Gastroesophageal sphincter (tissue), 4 donors: ENCODE results near the gene VAV2. TPM values are rescaled to one million over a fixed set of nuclear protein-coding genes. Genes with fewer than 3 reads are reported as not detected.

Experiments
- ATAC-seq: fragments of 150-250 bp; one replicate; pipeline ENCODE4 v1.9.1; 2016; ENCODE audit warnings: mild to moderate bottlenecking, moderate library complexity
- H3K27ac ChIP-seq, 4 donors: fragments of 200-600 bp; sonication (generic) in 3 of 4; 1 replicate in 3 of 4; 2 replicates in 1 of 4; pipeline ENCODE4 v1.5.1; 2016 to 2019
- H3K27me3 ChIP-seq: fragments of 200-600 bp; sonication (generic); one replicate; pipeline ENCODE4 v1.5.1; 2019
- H3K36me3 ChIP-seq, 2 donors: fragments of 200-600 bp; sonication (generic); one replicate each; pipeline ENCODE4 v1.5.1; 2019; ENCODE audit warnings: control low read depth in 1 of 2
- H3K4me1 ChIP-seq, 3 donors: fragments of 200-600 bp; sonication (generic); 1 replicate in 2 of 3; 2 replicates in 1 of 3; pipeline ENCODE4 v1.5.1; 2016 to 2019; ENCODE audit warnings: control low read depth in 2 of 3
- H3K4me3 ChIP-seq, 2 donors: fragments of 200-600 bp; sonication (generic); one replicate each; pipeline ENCODE4 v1.5.1; 2019; ENCODE audit warnings: mild to moderate bottlenecking in 1 of 2, moderate library complexity in 1 of 2
- H3K9me3 ChIP-seq, 3 donors: fragments of 200-600 bp; sonication (generic); one replicate each; pipeline ENCODE4 v1.5.1; 2017 to 2019; ENCODE audit warnings: control low read depth in 2 of 3
- CTCF ChIP-seq, 4 experiments: fragments of 200-600 bp in 2 of 4; fragments of 450-650 bp in 2 of 4; sonication (generic) in 1 of 4; IDR thresholded peaks; one replicate each; pipeline ENCODE4 v1.5.1; 2017 to 2019; ENCODE audit warnings: antibody characterized with exemption in 4 of 4, mild to moderate bottlenecking in 2 of 4, moderate library complexity in 2 of 4
- EP300 ChIP-seq: sonication (generic); formaldehyde crosslinking; IDR thresholded peaks from one replicate; pipeline ENCODE4 v1.6.1; 2017; ENCODE audit warnings: antibody characterized with exemption, mild to moderate bottlenecking
- POLR2A ChIP-seq, 2 donors: fragments of 450-650 bp; IDR thresholded peaks; one replicate each; pipeline ENCODE4 v1.6.1; 2017; ENCODE audit warnings: antibody characterized with exemption in 2 of 2, mild to moderate bottlenecking in 2 of 2, moderate library complexity in 1 of 2
- POLR2AphosphoS5 ChIP-seq: sonication (generic); formaldehyde crosslinking; IDR thresholded peaks from one replicate; pipeline ENCODE4 v1.6.1; 2017; ENCODE audit warnings: antibody characterized with exemption
- WGBS, 2 donors: methylation state at CpG; one replicate each; pipeline ENCODE4 v1.1.5; 2018; ENCODE audit warnings: low coverage in 1 of 2; 5-methylcytosine and 5-hydroxymethylcytosine counted together
- total RNA-seq, 4 donors: library from RNA; depleted of rRNA; stranded (reverse); fragments of >200 nt; gene quantifications; one replicate each; pipeline ENCODE4 v1.1.0, GENCODE V29; 2016

VAV2 gene
- total RNA-seq, 4 donors from 2014 or later, result 7.7 to 16.8 (median 8.9) TPM

- Histone ChIP-seq H3K4me1 (no peaks in the 10 kb centered on the region), H3K4me3 (no peak overlapping the region), H3K36me3 (no peaks in the 10 kb centered on the region), H3K27ac (no peak overlapping the region), H3K27me3 (no peaks in the 10 kb centered on the region), H3K9me3 (no peaks in the 10 kb centered on the region)
- TF ChIP-seq EP300 (no peak), POLR2AphosphoS5 (no peak), CTCF (IDR thresholded peaks at IDR 0.05) (no peak), POLR2A (IDR thresholded peaks at IDR 0.05) (no peak)
- ATAC-seq, result no peak
- WGBS, 2 donors, result 100% methylated on average over 1 of the region's 9 CpGs; no CpG with 5 or more reads in 1 of the 2 donors
Measured at GRCh38 chr9:133873009-133873408, 119.1 kb downstream of the VAV2 start.

- Histone ChIP-seq H3K36me3 (no peaks in the 10 kb centered on the region), H3K4me1 (no peaks in the 10 kb centered on the region), H3K4me3 (no peak overlapping the region), H3K9me3 (peaks cover 0 to under 1% (median 0%) of the 10 kb centered on the region in 3 donors), H3K27ac (no peak overlapping the region), H3K27me3 (no peaks in the 10 kb centered on the region)
- ATAC-seq, result no peak
- WGBS, 2 donors, result 86 to 97% methylated on average over 9 to 12 of the region's 12 CpGs
- TF ChIP-seq POLR2A (IDR thresholded peaks at IDR 0.05) (no peak), EP300 (no peak), POLR2AphosphoS5 (no peak), CTCF (IDR thresholded peaks at IDR 0.05) (no peak)
Measured at GRCh38 chr9:133870598-133871595, 121.2 kb downstream of the VAV2 start.

GRCh38 chr9:133869674-133870405 lies 122.3 kb downstream of the VAV2 start:
- Histone ChIP-seq H3K36me3 (no peaks in the 10 kb centered on the region), H3K9me3 (peaks cover 0 to 9% (median 0%) of the 10 kb centered on the region in 3 donors), H3K4me3 (no peak overlapping the region), H3K27me3 (no peaks in the 10 kb centered on the region), H3K4me1 (no peaks in the 10 kb centered on the region), H3K27ac (no peak overlapping the region)
- WGBS, 2 donors, result 59 to 70% methylated on average over 11 to 19 of the region's 19 CpGs
- TF ChIP-seq POLR2AphosphoS5, result no peak
- no peak for ATAC-seq

GRCh38 chr9:133868203-133868602 lies 123.9 kb downstream of the VAV2 start:
- H3K27me3 ChIP-seq, result no peaks in the 10 kb centered on the region
- no peak overlapping the region for H3K4me3 ChIP-seq
- no peaks in the 10 kb centered on the region for H3K36me3 ChIP-seq
- peaks cover 0 to 13% (median 5%) of the 10 kb centered on the region in 3 donors for H3K4me1 ChIP-seq
- no peak for TF ChIP-seq POLR2A (IDR thresholded peaks at IDR 0.05)
- TF ChIP-seq POLR2AphosphoS5, result no peak
- no peak for TF ChIP-seq EP300
- no peak for TF ChIP-seq CTCF (IDR thresholded peaks at IDR 0.05)
- WGBS, 2 donors, result 87 to 100% methylated on average over 9 to 12 of the region's 18 CpGs
- no peak for ATAC-seq
- H3K9me3 ChIP-seq, result peaks cover 0 to 9% (median 0%) of the 10 kb centered on the region in 3 donors
- H3K27ac ChIP-seq, result no peak overlapping the region

GRCh38 chr9:133866946-133867345 lies 125.2 kb downstream of the VAV2 start:
- no peak overlapping the region for H3K27ac ChIP-seq
- no peaks in the 10 kb centered on the region for H3K27me3 ChIP-seq
- no peak overlapping the region for H3K4me3 ChIP-seq
- WGBS, 2 donors, result 100% methylated on average over 2 of the region's 17 CpGs
- no peak for ATAC-seq
- H3K4me1 ChIP-seq, result peaks cover 0 to 15% (median 5%) of the 10 kb centered on the region in 3 donors
- TF ChIP-seq POLR2A (IDR thresholded peaks at IDR 0.05), result no peak
- no peaks in the 10 kb centered on the region for H3K36me3 ChIP-seq
- H3K9me3 ChIP-seq, result peaks cover 0 to 9% (median 0%) of the 10 kb centered on the region in 3 donors
